Hepatocyte (in vitro differentiated cells): ENCODE results near the gene RPL18.

ENCODE experiments used
- CTCF ChIP-seq: fragments of 200-600 bp; sonication (generic); IDR thresholded peaks from 2 replicates; pipeline ENCODE4 v1.5.1; 2016; ENCODE audit warnings: antibody characterized with exemption, mild to moderate bottlenecking; ENCODE audit not compliant: poor library complexity
- EZH2 ChIP-seq: fragments of 200-600 bp; sonication (generic); IDR thresholded peaks from 2 replicates; pipeline ENCODE4 v1.6.1; 2016; ENCODE audit warnings: antibody characterized with exemption, mild to moderate bottlenecking, borderline replicate concordance

- TF ChIP-seq EZH2 (no peak), CTCF (no peak)
These were observed 581 bp downstream of the RPL18 start for GRCh38 chr19:48618278-48618915.
